Skeletal muscle tissue (tissue), 4 donors: ENCODE measurements around the gene HDHD3. TPM values are rescaled to one million over a fixed set of nuclear protein-coding genes. Genes with fewer than 3 reads are reported as not detected.
"Not testable (repeated sequence)": the region's sequence is repeated elsewhere in the genome, so short reads cannot be mapped to it uniquely, and the experiment has no call there.

ENCODE experiments used
- H3K27ac ChIP-seq: one replicate; pipeline ENCODE4 v1.7.0; 2013; ENCODE audit warnings: mild to moderate bottlenecking, low read depth, low read length, inconsistent platforms
- H3K27me3 ChIP-seq, 3 donors: one replicate each; pipeline ENCODE4 v1.7.0; 2013; ENCODE audit warnings: low read length in 3 of 3; ENCODE audit not compliant: control insufficient read depth in 3 of 3, insufficient read depth in 3 of 3
- H3K36me3 ChIP-seq, 3 donors: one replicate each; pipeline ENCODE4 v1.7.0; 2013; ENCODE audit warnings: low read length in 3 of 3; ENCODE audit not compliant: control insufficient read depth in 3 of 3, insufficient read depth in 3 of 3
- H3K4me1 ChIP-seq, 3 donors: one replicate each; pipeline ENCODE4 v1.7.0; 2013; ENCODE audit warnings: low read length in 3 of 3, mild to moderate bottlenecking in 3 of 3; ENCODE audit not compliant: control insufficient read depth in 3 of 3, insufficient read depth in 3 of 3
- H3K4me3 ChIP-seq, 3 donors: one replicate each; pipeline ENCODE4 v1.7.0; 2013; ENCODE audit warnings: low read length in 3 of 3
- H3K9ac ChIP-seq, 3 donors: one replicate each; pipeline ENCODE4 v1.7.0; 2013; ENCODE audit warnings: low read length in 3 of 3, mild to moderate bottlenecking in 3 of 3, moderate library complexity in 2 of 3, low read depth in 1 of 3
- H3K9me3 ChIP-seq, 3 donors: one replicate each; pipeline ENCODE4 v1.7.0; 2013; ENCODE audit warnings: low read length in 3 of 3; ENCODE audit not compliant: control insufficient read depth in 3 of 3
- total RNA-seq: library from RNA; depleted of rRNA; stranded (reverse); fragments of >200 nt; gene quantifications from one replicate; pipeline ENCODE4 v1.2.3, GENCODE V29; 2014
- donor health status: Osteomylitis.

The HDHD3 gene
- total RNA-seq, 1 donor from 2014 or later, result 3.7 TPM

- H3K9ac ChIP-seq, result no peak overlapping the region
- H3K9me3 ChIP-seq, result no peaks in the 10 kb centered on the region
- H3K27me3 ChIP-seq, result no peaks in the 10 kb centered on the region
- H3K4me3 ChIP-seq, result no peak overlapping the region
- H3K27ac ChIP-seq, result no peak overlapping the region
- peaks cover 0 to 8% (median 7%) of the 10 kb centered on the region in 3 donors for H3K4me1 ChIP-seq
- H3K36me3 ChIP-seq, result peaks cover 0 to 9% (median 2%) of the 10 kb centered on the region in 3 donors
Measured at GRCh38 chr9:113368348-113368981, 8.3 kb downstream of the HDHD3 start.

DNA sequence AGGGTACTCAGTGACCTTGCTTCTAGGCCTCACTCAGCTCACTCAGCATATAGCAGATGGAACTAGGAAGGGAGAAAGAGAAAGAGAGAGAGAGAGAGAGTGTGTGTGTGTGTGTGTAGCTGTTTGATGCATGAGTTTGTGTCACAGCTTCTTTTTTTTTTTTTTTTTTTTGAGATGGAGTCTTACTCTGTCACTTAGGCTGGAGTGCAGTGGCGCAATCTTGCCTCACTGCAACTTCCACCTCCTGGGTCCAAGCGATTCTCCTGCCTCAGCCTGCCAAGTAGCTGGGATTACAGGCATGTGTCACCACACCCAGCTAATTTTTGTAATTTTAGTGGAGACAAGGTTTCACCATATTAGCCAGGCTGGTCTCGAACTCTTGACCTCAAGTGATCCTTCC is 11.1 kb downstream of the HDHD3 start:
- not testable (repeated sequence) for H3K27me3 ChIP-seq, H3K36me3 ChIP-seq, H3K9ac ChIP-seq, H3K9me3 ChIP-seq, H3K4me3 ChIP-seq, H3K27ac ChIP-seq, H3K4me1 ChIP-seq

GRCh38 chr9:113364951-113365350 is 11.8 kb downstream of the HDHD3 start:
- no peaks in the 10 kb centered on the region for H3K27me3 ChIP-seq
- no peak overlapping the region for H3K4me3 ChIP-seq
- no peaks in the 10 kb centered on the region for H3K9me3 ChIP-seq
- peaks cover 0 to 6% (median 5%) of the 10 kb centered on the region in 3 donors for H3K4me1 ChIP-seq
- no peak overlapping the region for H3K27ac ChIP-seq
- no peaks in the 10 kb centered on the region for H3K36me3 ChIP-seq
- H3K9ac ChIP-seq, result no peak overlapping the region

DNA sequence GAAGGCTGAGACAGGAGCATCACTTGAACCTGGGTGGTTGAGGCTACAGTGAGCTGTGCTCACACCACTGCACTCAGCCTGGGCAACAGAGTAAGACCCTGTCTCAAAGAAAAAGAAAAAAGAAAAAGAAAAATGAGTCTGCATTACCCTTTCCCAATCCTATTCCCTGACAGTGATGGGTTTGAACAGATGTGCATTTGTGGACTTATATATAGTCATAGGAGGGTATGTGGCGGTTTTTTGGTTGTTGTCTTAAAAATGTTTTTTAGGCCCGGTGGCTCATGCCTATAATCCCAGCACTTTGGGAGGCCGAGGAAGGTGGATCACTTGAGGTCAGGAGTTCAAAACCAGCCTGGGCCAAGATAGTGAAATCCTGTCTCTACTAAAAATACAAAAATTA is 13.4 kb downstream of the HDHD3 start:
- no peaks in the 10 kb centered on the region for H3K9me3 ChIP-seq
- no peak overlapping the region for H3K4me3 ChIP-seq
- no peak overlapping the region for H3K9ac ChIP-seq
- H3K27me3 ChIP-seq, result no peaks in the 10 kb centered on the region
- no peaks in the 10 kb centered on the region for H3K4me1 ChIP-seq
- H3K36me3 ChIP-seq, result no peaks in the 10 kb centered on the region
- no peak overlapping the region for H3K27ac ChIP-seq

DNA sequence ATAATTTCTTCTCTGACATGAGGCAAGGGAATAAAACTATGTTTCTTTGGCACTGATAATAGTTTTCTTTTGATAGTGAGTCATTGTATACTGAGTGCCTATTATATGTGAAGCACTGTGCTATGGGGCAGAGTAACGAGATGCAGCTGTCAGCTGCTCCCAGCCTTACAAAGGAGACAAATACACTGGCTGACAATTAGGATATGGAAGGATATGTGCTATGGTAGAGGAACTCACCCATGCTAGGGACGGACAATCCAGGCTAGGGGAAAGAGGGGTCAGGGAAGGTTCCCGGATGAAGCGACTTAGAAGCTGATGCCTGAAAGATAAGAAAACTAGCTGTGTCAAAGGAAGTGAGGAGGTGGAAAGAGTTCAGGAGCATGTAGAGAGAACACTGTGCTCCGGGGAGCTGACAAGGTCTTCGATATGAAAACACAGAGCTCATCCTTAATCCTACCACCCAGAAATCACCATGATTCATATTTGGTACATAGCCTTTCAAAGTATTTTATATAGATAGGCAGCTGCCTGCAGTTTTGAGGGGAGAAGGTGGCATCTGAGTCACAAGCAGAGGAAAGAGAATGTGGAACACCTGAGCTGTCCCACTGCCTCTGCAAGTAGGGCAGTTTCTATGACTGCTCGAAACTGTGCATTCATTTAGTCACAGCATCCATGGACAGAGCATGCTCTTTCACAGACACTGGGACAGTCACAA is 15.3 kb downstream of the HDHD3 start:
- no peak overlapping the region for H3K9ac ChIP-seq
- H3K27ac ChIP-seq, result no peak overlapping the region
- no peaks in the 10 kb centered on the region for H3K36me3 ChIP-seq
- H3K4me1 ChIP-seq, result no peaks in the 10 kb centered on the region
- H3K4me3 ChIP-seq, result no peak overlapping the region
- no peaks in the 10 kb centered on the region for H3K27me3 ChIP-seq
- H3K9me3 ChIP-seq, result no peaks in the 10 kb centered on the region

DNA sequence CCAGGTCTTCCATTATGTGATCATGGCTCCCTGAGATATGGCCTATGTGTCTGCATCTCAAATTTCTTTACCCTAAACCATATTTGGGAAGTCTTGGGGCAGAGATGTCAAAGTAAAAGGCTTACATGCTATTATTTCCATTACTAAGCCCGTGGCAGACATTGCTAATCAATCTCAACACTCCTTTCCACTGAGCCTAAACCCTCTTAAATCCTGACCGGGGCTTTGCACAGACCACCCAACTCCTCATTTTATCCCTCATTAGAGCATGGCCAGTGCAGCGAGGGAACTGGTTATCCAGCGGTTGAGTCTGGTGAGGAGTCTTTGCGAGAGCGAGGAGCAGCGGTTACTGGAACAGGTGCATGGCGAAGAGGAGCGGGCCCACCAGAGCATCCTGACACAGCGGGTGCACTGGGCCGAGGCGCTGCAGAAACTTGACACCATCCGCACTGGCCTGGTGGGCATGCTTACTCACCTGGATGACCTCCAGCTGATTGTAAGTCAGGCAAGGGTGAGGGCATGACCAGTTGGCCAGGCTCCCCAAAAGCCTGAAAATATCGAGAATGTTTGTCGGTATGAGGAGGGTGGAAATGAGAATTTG is 16.4 kb downstream of the HDHD3 start:
- Histone ChIP-seq H3K4me1 (no peaks in the 10 kb centered on the region), H3K27me3 (no peaks in the 10 kb centered on the region), H3K36me3 (no peaks in the 10 kb centered on the region), H3K9ac (no peak overlapping the region), H3K4me3 (no peak overlapping the region), H3K9me3 (no peaks in the 10 kb centered on the region), H3K27ac (no peak overlapping the region)

DNA sequence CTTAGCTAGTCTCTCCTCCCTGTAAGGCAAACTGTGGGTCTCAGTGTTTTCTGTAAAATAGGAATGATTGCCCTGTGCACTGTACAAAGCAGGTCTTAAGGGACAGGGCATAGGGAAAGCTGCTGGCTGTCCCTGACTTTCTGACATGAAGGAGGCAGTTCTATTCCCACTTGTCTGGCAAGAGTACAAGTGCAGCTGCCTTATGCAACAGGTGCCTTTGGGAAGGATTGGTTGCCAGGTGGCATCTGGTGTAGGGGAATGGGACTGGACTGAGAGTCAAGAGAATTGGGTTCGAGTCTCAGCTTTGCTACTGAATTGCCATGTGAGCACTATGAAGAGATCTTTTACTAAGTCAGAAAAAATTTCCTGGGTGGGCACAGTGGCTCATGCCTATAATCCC is 17.4 kb downstream of the HDHD3 start:
- H3K27ac ChIP-seq, result no peak overlapping the region
- peaks cover 0 to 4% (median 0%) of the 10 kb centered on the region in 3 donors for H3K27me3 ChIP-seq
- H3K4me3 ChIP-seq, result no peak overlapping the region
- no peaks in the 10 kb centered on the region for H3K9me3 ChIP-seq
- H3K4me1 ChIP-seq, result no peaks in the 10 kb centered on the region
- H3K9ac ChIP-seq, result no peak overlapping the region
- no peaks in the 10 kb centered on the region for H3K36me3 ChIP-seq

DNA sequence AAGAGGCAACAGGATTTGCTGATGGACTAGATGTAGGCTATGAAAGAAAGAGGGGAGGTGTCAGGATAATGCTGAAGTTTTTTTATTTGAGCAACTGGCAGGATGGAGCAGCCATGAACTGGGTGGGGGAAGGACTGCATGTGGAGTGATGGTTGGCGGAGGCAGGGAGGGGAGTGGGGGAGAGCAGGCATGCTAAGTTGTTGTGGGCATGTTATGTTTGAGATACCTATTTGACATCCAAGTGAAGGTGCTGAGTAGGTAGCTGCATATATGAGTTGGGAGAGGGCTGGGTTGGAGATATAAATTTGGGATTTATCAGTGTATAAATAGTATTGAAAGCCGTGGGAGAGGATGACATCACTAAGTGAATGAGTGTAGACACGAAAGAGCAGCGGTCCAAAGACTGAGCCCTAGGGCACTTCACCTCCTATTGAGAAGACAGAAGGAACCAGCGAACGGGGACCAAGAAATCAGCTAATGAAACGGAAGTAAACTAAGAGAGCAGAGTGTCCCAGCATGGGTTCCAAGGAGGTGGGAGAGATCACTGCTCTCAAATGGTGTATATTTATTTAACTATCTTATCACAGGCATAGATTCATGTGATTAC is 20.0 kb downstream of the HDHD3 start:
- Histone ChIP-seq H3K27me3 (peaks cover 7 to 21% (median 12%) of the 10 kb centered on the region in 3 donors), H3K9me3 (no peaks in the 10 kb centered on the region), H3K9ac (no peak overlapping the region), H3K4me3 (no peak overlapping the region), H3K36me3 (no peaks in the 10 kb centered on the region), H3K4me1 (no peaks in the 10 kb centered on the region), H3K27ac (no peak overlapping the region)

DNA sequence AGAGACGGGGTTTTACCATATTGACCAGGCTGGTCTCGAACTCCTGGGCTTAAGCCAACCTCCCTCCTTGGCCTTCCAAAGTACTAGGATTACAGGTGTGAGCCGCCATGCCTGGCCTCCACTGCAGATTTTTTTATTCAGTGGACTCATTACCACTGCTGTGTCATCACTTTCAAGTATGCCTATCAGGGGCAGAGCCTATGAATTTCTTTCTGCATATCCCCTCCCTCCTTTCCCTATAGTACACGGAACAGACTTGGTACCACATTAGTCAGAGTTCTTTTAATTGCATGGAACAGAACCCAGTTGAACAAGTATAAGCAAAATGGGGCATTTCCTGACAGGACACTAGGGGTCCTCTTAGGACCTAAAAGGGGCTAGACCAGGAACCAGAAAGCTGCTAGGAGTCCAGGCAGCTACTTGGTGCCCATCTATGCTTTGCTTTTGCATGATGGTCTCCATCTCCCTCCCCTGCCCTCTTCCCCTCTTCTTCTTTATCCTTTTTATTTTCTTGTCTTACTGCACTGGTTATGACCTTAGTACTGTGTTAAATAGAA is 21.7 kb downstream of the HDHD3 start:
- Histone ChIP-seq H3K9ac (no peak overlapping the region), H3K4me1 (peaks cover 3 to 5% (median 4%) of the 10 kb centered on the region in 3 donors), H3K36me3 (no peaks in the 10 kb centered on the region), H3K9me3 (no peaks in the 10 kb centered on the region), H3K27ac (no peak overlapping the region), H3K27me3 (peaks cover 20 to 35% (median 25%) of the 10 kb centered on the region in 3 donors), H3K4me3 (no peak overlapping the region)
